Measurements from ENCODE around the gene NME5.

DNA sequence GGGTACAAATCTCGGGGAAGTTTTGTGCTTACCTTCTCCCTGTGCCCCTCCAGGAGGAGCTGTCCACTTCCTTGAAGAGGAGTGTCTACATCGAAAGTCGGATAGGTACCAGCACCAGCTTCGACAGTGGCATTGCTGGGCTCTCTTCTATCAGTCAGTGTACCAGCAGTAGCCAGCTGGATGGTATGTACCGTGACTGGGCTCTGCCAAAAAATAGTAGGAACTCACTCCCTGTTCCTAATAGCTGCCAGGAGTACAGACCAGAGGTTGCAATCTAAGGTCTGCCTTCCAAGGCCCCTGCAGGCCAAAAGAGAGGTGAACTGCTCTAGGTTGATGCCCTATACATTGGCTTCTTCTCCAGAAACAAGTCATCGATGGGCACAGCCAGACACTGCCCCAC lies 43.6 kb upstream of the NME5 start:
- TF ChIP-seq CTCF (conservative IDR thresholded peaks at IDR 0.05; ENCODE audit: low read depth, low read length) (no peak), EZH2 (IDR thresholded peaks at IDR 0.05; ENCODE audit: low read length, unreplicated experiment) (no peak), EZH2phosphoT487 (IDR thresholded peaks at IDR 0.05; ENCODE audit: borderline replicate concordance, low read length) (no peak)

Measured in PC-3 (cell line).